ENCODE results near the gene SUN2. TPM values are rescaled to one million over a fixed set of nuclear protein-coding genes. Genes with fewer than 3 reads are reported as not detected.

Gene SUN2
- total and polyA plus RNA-seq, 8 donors, result 25.3 to 387 (median 117) TPM

DNA sequence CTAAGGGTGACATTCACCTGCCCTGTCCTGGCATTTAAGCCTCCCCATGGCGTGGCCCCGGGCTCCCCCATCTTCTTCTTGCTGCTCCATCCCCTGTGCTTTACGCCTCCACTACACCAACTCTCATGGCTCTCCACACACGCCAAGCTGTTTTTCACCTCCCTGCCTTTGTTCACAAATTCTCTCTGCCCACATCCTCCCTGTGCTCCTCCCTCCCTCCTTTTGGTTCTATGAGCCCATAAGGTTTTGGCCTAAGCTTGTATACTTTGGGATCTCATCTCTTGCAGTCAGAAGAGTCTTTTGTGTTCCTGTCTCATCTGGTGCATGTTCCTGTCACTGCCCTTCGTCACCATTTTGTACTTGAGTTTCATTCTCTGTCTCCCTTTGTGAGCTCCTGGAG is 42.7 kb upstream of the SUN2 start:
- peaks cover 0 to 5% (median 0%) of the 10 kb centered on the region in 4 donors for H3K9me3 ChIP-seq
- intact Hi-C loops (cut with DNase I; ENCODE audit: low total_unique reads), result no loop called here
- no peaks in the 10 kb centered on the region for H3K36me3 ChIP-seq
- TF ChIP-seq, protein P1, sequence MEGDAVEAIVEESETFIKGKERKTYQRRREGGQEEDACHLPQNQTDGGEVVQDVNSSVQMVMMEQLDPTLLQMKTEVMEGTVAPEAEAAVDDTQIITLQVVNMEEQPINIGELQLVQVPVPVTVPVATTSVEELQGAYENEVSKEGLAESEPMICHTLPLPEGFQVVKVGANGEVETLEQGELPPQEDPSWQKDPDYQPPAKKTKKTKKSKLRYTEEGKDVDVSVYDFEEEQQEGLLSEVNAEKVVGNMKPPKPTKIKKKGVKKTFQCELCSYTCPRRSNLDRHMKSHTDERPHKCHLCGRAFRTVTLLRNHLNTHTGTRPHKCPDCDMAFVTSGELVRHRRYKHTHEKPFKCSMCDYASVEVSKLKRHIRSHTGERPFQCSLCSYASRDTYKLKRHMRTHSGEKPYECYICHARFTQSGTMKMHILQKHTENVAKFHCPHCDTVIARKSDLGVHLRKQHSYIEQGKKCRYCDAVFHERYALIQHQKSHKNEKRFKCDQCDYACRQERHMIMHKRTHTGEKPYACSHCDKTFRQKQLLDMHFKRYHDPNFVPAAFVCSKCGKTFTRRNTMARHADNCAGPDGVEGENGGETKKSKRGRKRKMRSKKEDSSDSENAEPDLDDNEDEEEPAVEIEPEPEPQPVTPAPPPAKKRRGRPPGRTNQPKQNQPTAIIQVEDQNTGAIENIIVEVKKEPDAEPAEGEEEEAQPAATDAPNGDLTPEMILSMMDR (IDR thresholded peaks at IDR 0.05), result no peak
- DNase-seq, result no peak
- no peak overlapping the region for H3K4me3 ChIP-seq
- WGBS, 5 donors, result 66 to 76% (median 72%) methylated on average over 5 of the region's 5 CpGs
- H3K27ac ChIP-seq, result no peak overlapping the region
- peaks cover 0 to 40% (median 16%) of the 10 kb centered on the region in 3 donors for H3K27me3 ChIP-seq
- peaks cover 2 to 13% (median 6%) of the 10 kb centered on the region in 4 donors for H3K4me1 ChIP-seq

DNA sequence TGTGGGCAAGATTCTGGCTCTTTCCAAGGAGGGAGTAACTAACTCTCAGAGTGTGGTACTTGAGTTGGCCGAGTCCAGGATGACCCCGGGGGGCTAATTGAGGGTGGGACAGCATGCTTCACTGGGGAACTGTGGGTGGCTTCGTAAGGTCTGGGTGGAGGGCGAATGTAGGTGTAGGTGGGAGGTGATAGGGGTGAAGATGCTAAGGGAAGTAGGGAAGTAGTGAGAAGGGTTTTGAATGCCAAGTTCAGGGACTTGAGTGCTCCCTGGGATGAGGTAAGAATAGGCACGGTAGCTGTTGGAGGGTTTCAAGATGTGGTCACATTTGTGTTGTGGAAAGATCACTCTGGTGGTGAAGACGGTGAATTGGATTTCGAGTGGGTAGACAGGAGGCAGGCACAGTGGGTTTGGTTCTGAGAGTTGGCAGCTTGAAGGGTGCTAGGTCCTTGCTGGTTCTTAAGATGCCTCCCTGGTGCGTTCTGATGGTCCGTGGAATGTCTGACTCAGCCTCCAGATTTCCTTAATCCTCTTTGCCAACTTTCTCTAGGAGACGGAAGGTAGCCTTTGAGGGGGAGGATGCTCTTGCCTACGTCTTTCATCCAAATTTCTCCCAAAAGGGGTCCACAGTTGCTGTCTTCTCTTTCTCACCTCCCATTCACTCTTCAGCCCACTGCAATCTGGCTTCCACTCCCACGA is 40.6 kb upstream of the SUN2 start:
- no peak for TF ChIP-seq EP300 (IDR thresholded peaks at IDR 0.05)
- TF ChIP-seq POLR2A (IDR thresholded peaks at IDR 0.05), result no peak
- TF ChIP-seq, protein P1 (IDR thresholded peaks at IDR 0.05), result no peak
- no peak for TF ChIP-seq POLR2AphosphoS5 (IDR thresholded peaks at IDR 0.05)
- WGBS, 5 donors, result 79 to 83% (median 82%) methylated on average over 12 of the region's 12 CpGs
- peaks cover 9 to 18% (median 15%) of the 10 kb centered on the region in 4 donors for H3K4me1 ChIP-seq
- intact Hi-C loops (cut with DNase I; ENCODE audit: low total_unique reads), result no loop called here
- peaks cover 0 to 5% (median 0%) of the 10 kb centered on the region in 4 donors for H3K9me3 ChIP-seq
- H3K27ac ChIP-seq, result no peak overlapping the region
- H3K4me3 ChIP-seq, result no peak overlapping the region
- H3K36me3 ChIP-seq, result no peaks in the 10 kb centered on the region
- peaks cover 0 to 40% (median 16%) of the 10 kb centered on the region in 3 donors for H3K27me3 ChIP-seq
- no peak for DNase-seq

GRCh38 chr22:38795569-38795968 is 39.8 kb upstream of the SUN2 start:
- Histone ChIP-seq H3K36me3 (peaks cover 0 to 4% (median 3%) of the 10 kb centered on the region in 4 donors), H3K9me3 (peaks cover 0 to 5% (median 0%) of the 10 kb centered on the region in 4 donors), H3K4me3 (no peak overlapping the region), H3K4me1 (peaks cover 9 to 18% (median 15%) of the 10 kb centered on the region in 4 donors), H3K27me3 (peaks cover 0 to 31% (median 16%) of the 10 kb centered on the region in 3 donors), H3K27ac (no peak overlapping the region)
- WGBS, 5 donors, result 71 to 80% (median 74%) methylated on average over 4 of the region's 4 CpGs
- TF ChIP-seq, protein P1 (IDR thresholded peaks at IDR 0.05), result no peak
- no peak for TF ChIP-seq EP300 (IDR thresholded peaks at IDR 0.05)
- TF ChIP-seq POLR2A (IDR thresholded peaks at IDR 0.05), result no peak
- no peak for TF ChIP-seq POLR2AphosphoS5 (IDR thresholded peaks at IDR 0.05)
- no peak for DNase-seq
- intact Hi-C loops (cut with DNase I; ENCODE audit: low total_unique reads), result no loop called here

DNA sequence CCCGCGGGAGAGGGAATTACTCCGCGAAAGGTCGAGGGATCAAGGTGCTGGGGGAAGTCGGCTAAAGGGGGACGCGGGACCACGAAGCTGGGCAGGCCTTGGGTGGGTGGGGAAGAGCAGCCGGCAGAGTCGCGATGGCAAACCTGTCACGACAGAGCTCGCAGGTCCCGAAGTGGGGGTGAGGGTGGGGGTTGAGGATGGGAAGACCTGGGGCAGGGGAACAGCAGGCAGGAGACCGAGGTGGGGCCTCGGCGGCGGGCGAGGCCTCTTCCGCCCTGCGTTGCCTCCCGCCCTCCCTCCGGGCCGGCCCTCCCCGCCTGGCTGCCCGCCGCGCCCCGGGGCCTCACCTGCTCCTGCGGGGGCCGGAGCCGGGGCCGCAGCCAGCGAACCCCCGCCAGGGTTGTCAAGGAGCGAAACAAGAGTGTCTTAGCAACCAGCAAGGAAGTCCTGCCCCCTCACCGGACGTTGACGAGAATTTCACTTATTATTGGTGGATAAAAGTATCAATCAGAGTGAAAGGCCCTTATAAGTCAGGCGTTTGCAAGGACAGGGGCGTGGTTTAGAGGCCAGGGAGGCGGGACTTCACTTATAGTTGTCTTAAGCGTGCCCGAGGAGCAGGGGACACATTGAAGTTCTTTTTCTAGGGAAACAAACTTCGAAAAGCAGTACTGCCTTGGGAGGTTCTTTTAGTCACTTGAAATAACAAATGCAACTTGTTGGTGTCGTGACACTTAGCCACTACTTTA is 38.1 kb upstream of the SUN2 start, which contains the start of gene DNAL4:
Gene DNAL4 (minus strand): TSS at position 423 of the 746 bp plus-strand sequence. CDS start 11,412 bp downstream, outside the sequence.
- Histone ChIP-seq H3K4me3 (peak within 1 kb of the TSS; percentile 76 to 94 (median 90)), H3K27me3 (peaks cover 0 to 16% (median 14%) of the 10 kb centered on the region in 3 donors), H3K27ac (peak within 1 kb of the TSS; percentile 68 to 91 (median 85)), H3K36me3 (peaks cover 0 to 13% (median 12%) of the 10 kb centered on the region in 4 donors), H3K9me3 (no peaks in the 10 kb centered on the region), H3K4me1 (peaks cover 15 to 24% (median 19%) of the 10 kb centered on the region in 4 donors)
- intact Hi-C loops (cut with DNase I; ENCODE audit: low total_unique reads), result no loop called here
- peak; percentile 97 to 98 for DNase-seq
- peak; percentile 6 to 77 (median 47) for TF ChIP-seq POLR2AphosphoS5 (IDR thresholded peaks at IDR 0.05)
- TF ChIP-seq, protein P1 (IDR thresholded peaks at IDR 0.05), result no peak
- 0 to 1% (median 0%) methylated on average over 35 to 47 of the region's 47 CpGs for WGBS, 5 donors
